Activated T-cell treated with anti-CD3 and anti-CD28 coated beads for 48 hours (primary cell): ENCODE results near the gene INF2.

Experiments
- DNase-seq: peaks from one replicate; pipeline ENCODE4 v3.0.0-alpha.2; 2020; ENCODE audit warnings: low read depth

Gene INF2

DNA sequence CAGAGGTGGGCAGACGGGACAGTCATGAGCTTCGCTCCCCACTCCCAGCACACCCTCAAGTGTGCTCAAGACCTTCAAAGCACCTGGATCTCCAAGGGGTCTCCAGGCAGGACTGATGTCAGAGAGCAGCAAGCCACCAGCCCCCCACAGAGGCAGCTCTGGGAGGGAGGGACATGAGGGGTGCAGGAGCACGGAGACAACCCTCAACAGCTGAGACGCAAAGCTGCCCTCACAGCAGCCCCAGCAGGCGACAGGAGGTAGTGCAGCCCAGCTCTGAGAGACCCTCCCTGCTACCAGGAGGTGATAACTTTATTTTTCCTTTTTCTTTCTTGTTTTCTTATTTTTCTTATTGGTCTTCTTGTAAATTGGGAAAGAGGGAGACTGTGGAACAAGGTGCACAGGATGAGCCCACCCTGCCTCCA lies 81.4 kb downstream of the INF2 start:
- no peak for DNase-seq

DNA sequence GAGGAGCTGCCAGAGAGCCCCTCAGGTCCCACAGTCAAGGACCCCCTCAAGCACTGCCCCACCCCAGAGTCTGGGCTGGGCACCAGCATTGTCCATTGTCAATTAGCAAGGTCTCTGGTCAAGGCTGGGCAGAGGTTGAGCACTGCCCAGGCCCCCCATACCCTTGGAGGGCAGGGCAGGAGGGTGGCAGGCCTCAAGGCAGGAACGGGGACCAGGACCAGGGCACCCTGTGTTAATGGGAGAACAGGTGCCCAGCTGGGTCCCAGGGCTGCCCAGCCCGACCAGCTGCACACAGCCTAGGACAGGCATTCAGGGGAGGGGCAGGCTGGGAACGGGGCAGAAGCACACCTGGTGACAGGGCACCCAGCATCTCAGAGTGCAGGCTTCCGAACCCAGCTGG lies 82.0 kb downstream of the INF2 start:
- no peak for DNase-seq
